AG04449 (cell line): ENCODE measurements around the gene BAZ1B.
"Not testable (repeated sequence)": the region's sequence is repeated elsewhere in the genome, so short reads cannot be mapped to it uniquely, and the experiment has no call there.

Experiments used
- CTCF ChIA-PET: fragments of 350-600 bp; formaldehyde crosslinking; extraction: SDS; loops from one replicate; lab custom pipeline; 2021; ENCODE audit warnings: antibody characterized with exemption; lab: Yijun Ruan, JAX
- POLR2A ChIA-PET: fragments of 400-600, 350-600 bp; formaldehyde crosslinking; extraction: SDS; loops from one replicate; lab custom pipeline; 2020; ENCODE audit warnings: antibody characterized with exemption, inconsistent platforms; lab: Yijun Ruan, JAX
- DNase-seq: peaks from one replicate; pipeline ENCODE4 v3.0.0-alpha.2; 2010; ENCODE audit warnings: low read depth, low spot score
- H3K4me3 ChIP-seq: 2 replicates; pipeline ENCODE4 v1.5.1; 2011; ENCODE audit warnings: low read depth, mild to moderate bottlenecking, control low read depth, low read length
- TF ChIP-seq, protein P1 (sequence below): IDR thresholded peaks from one replicate; pipeline ENCODE4 v1.5.1; 2011; ENCODE audit warnings: mild to moderate bottlenecking, moderate library complexity, low read length, control low read depth, inconsistent platforms; ENCODE audit not compliant: insufficient read depth; ENCODE audit errors: missing control alignments

The BAZ1B gene

DNA sequence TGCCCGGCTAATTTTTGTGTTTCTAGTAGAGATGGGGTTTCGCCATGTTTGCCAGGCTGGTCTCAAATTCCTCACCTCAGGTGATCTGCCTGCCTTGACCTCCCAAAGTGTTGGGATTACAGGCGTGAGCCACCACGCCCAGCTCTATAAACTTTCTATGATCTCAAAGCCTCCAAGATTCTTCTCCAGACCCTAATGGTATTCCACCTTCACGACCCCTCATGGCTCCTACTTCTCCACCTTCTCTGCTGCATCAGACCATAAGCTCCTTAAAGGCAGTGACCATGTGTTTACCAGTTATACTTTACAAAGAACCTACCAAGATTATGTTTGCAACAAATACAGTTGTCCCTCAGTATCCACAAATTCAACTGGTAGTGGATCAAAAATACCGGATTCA, 10.1 kb upstream of the BAZ1B start:
- ChIA-PET POLR2A (interaction anchor here (1.4 kb wide), 1 partner anchor 46 kb away, joined by 4 read pairs; the partner anchor contains the start of gene TBL2), CTCF (interaction anchor here (0.8 kb wide), 1 partner anchor 12 kb away, joined by 3 read pairs; no protein-coding TSS in a partner anchor)
- DNase-seq: no peak
- no peak overlapping the region for H3K4me3 ChIP-seq
- TF ChIP-seq, protein P1, sequence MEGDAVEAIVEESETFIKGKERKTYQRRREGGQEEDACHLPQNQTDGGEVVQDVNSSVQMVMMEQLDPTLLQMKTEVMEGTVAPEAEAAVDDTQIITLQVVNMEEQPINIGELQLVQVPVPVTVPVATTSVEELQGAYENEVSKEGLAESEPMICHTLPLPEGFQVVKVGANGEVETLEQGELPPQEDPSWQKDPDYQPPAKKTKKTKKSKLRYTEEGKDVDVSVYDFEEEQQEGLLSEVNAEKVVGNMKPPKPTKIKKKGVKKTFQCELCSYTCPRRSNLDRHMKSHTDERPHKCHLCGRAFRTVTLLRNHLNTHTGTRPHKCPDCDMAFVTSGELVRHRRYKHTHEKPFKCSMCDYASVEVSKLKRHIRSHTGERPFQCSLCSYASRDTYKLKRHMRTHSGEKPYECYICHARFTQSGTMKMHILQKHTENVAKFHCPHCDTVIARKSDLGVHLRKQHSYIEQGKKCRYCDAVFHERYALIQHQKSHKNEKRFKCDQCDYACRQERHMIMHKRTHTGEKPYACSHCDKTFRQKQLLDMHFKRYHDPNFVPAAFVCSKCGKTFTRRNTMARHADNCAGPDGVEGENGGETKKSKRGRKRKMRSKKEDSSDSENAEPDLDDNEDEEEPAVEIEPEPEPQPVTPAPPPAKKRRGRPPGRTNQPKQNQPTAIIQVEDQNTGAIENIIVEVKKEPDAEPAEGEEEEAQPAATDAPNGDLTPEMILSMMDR: no peak

GRCh38 chr7:73530800-73531199, 8.7 kb upstream of the BAZ1B start:
- DNase-seq: no peak
- CTCF ChIA-PET: no interaction called here
- POLR2A ChIA-PET: interaction anchor here (1.0 kb wide), 1 partner anchor 9 kb away, joined by 3 read pairs; the partner anchor contains the start of gene BAZ1B
- no peak overlapping the region for H3K4me3 ChIP-seq
- TF ChIP-seq, protein P1: no peak

DNA sequence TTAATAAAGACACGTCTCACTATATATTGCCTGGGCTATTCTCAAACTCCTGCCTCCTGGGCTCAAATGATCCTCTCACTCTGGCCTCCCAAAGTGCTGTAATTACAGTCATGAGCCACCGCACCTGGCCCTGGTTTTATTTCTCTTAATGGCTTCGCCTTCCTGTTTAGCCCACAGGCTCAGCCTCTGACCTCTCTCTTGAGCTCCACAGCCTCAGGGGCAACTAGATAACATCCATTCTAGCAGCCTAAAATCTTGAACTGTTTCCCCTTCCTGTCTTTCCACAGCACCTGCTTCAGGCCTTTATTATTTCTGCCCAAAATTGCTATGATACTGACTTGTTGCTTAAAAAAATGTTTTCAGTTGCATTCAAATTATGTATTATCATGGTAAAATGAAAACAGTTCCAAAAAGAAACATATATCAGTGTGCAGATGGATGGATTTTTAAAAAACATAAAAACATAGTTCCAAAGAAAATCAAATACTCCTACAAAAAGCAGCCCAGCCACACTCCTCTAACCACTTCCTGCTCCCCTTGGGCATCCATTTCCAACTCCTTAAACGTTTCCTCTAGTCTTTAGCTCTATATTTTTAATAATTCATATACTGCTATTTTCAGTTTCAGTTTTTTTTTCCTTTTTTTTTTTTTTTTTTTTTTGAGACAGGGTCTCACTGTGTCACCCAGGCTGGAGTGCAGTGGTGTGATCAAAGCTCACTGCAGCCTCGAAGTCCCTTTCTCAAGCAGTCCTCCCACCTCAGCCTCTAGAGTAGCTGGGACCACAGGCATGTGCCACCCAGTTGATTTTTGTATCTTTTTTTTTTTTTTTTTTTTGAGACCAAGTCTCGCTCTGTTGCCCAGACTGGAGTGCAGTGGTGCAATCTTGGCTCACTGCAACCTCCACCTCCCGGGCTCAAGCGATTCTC, 5.1 kb upstream of the BAZ1B start:
- ChIA-PET POLR2A (no interaction called here), CTCF (interaction anchor here (1.3 kb wide), 1 partner anchor 10 kb away, joined by 5 read pairs; no protein-coding TSS in a partner anchor)
- no peak for DNase-seq
- no peak overlapping the region for H3K4me3 ChIP-seq
- TF ChIP-seq, protein P1: no peak

- H3K4me3 ChIP-seq, DNase-seq, POLR2A ChIA-PET: not testable (repeated sequence)
- CTCF ChIA-PET: interaction anchor here (1.4 kb wide), 1 partner anchor 21 kb away, joined by 5 read pairs; no protein-coding TSS in a partner anchor
Measured at GRCh38 chr7:73526158-73526494, 4.0 kb upstream of the BAZ1B start.

- CTCF ChIA-PET: interaction anchor here (1.0 to 1.2 kb wide), 3 partner anchors 17 to 213 kb away, joined by 3 read pairs; no protein-coding TSS in a partner anchor
Measured at GRCh38 chr7:73521636-73522104, 423 bp downstream of the BAZ1B start.

More at GRCh38 chr7:73521636-73522104, 423 bp downstream of the BAZ1B start:
- POLR2A ChIA-PET: interaction anchor here (0.7 to 1.4 kb wide), 4 partner anchors 9 to 44 kb away, joined by 3 to 6 read pairs (median 4); no protein-coding TSS in a partner anchor
- DNase-seq: no peak
- TF ChIP-seq, protein P1: no peak
- peak overlapping the region; percentile 76 for H3K4me3 ChIP-seq
